GM12865 (cell line): ENCODE measurements around the gene TMEM240.
"Not testable (repeated sequence)": the region's sequence is repeated elsewhere in the genome, so short reads cannot be mapped to it uniquely, and the experiment has no call there.

Experiments used
- DNase-seq: peaks from one replicate; pipeline ENCODE4 v3.0.0; 2010; ENCODE audit warnings: low read depth
- H3K4me3 ChIP-seq: 2 replicates; pipeline ENCODE4 v1.5.1; 2011; ENCODE audit warnings: mild to moderate bottlenecking, low read depth, low read length, control low read depth
- TF ChIP-seq, protein P1 (sequence below): IDR thresholded peaks from 2 replicates; pipeline ENCODE4 v1.5.1; 2011; ENCODE audit warnings: low read length, control low read depth, low read depth, inconsistent platforms; ENCODE audit not compliant: insufficient read depth; ENCODE audit errors: missing control alignments

The TMEM240 gene

GRCh38 chr1:1491601-1492000 is 48.8 kb downstream of the TMEM240 start:
- DNase-seq = no peak
- H3K4me3 ChIP-seq = no peak overlapping the region
- TF ChIP-seq, protein P1, sequence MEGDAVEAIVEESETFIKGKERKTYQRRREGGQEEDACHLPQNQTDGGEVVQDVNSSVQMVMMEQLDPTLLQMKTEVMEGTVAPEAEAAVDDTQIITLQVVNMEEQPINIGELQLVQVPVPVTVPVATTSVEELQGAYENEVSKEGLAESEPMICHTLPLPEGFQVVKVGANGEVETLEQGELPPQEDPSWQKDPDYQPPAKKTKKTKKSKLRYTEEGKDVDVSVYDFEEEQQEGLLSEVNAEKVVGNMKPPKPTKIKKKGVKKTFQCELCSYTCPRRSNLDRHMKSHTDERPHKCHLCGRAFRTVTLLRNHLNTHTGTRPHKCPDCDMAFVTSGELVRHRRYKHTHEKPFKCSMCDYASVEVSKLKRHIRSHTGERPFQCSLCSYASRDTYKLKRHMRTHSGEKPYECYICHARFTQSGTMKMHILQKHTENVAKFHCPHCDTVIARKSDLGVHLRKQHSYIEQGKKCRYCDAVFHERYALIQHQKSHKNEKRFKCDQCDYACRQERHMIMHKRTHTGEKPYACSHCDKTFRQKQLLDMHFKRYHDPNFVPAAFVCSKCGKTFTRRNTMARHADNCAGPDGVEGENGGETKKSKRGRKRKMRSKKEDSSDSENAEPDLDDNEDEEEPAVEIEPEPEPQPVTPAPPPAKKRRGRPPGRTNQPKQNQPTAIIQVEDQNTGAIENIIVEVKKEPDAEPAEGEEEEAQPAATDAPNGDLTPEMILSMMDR = no peak

DNA sequence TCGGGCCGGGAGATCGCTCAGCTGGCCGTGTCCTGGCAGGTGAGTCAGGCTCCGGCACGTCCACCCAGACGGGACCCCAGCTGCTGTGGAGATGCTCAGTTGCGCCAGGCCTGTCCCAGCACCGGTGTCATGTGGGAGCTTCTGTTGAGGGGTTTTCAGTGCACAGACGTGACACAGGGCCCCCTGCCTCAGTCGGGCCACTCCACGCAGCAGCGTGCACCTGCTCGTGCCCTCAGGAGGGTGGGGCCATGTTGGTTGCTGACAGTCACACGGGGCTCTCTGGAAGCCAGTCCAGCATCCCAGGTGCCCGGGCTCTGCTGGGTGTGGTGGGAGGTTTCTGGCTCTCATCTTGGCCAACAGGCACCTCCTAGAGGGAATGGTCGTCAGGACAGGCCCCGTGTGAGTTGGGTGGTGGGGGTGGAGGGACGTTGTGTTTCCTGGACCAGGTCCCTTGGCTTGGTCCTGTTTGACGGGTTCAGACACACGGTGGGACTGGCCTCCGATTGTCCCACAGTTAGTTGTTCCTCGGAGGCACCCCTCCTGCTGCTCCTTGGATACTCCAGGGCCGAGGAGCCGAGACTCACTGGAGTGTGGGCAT is 49.7 kb downstream of the TMEM240 start:
- DNase-seq = no peak
- TF ChIP-seq, protein P1 = no peak
- no peak overlapping the region for H3K4me3 ChIP-seq

DNA sequence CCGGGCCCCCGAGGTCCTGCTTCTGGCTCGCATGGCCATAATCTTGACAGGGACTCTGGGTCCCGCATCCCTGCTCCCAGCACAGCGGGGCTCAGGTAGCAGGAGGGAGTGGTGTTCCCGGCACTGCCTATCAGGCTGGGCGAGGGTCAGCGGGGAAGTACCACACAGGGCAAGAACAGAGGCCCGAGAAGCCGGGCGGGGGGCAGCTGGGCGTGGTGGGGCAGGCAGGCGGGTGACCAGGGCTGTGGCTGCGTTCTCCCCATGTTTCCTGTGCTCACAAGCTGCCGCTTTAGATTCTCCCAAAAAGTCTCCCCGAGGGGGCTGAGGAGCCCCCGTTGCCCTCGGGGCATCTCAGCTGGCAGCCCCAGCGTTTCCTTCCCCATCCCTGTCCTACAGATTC is 50.6 kb downstream of the TMEM240 start:
- no peak for DNase-seq
- no peak overlapping the region for H3K4me3 ChIP-seq
- TF ChIP-seq, protein P1 = no peak

- DNase-seq = no peak
These were observed 51.2 kb downstream of the TMEM240 start for GRCh38 chr1:1489231-1489630.

GRCh38 chr1:1487701-1488100 is 52.7 kb downstream of the TMEM240 start:
- TF ChIP-seq, protein P1 = no peak
- H3K4me3 ChIP-seq = no peak overlapping the region
- no peak for DNase-seq

More at GRCh38 chr1:1489231-1489630, 51.2 kb downstream of the TMEM240 start:
- TF ChIP-seq, protein P1 = no peak
- H3K4me3 ChIP-seq = no peak overlapping the region

GRCh38 chr1:1485755-1486317 is 54.6 kb downstream of the TMEM240 start:
- not testable (repeated sequence) for H3K4me3 ChIP-seq, DNase-seq

DNA sequence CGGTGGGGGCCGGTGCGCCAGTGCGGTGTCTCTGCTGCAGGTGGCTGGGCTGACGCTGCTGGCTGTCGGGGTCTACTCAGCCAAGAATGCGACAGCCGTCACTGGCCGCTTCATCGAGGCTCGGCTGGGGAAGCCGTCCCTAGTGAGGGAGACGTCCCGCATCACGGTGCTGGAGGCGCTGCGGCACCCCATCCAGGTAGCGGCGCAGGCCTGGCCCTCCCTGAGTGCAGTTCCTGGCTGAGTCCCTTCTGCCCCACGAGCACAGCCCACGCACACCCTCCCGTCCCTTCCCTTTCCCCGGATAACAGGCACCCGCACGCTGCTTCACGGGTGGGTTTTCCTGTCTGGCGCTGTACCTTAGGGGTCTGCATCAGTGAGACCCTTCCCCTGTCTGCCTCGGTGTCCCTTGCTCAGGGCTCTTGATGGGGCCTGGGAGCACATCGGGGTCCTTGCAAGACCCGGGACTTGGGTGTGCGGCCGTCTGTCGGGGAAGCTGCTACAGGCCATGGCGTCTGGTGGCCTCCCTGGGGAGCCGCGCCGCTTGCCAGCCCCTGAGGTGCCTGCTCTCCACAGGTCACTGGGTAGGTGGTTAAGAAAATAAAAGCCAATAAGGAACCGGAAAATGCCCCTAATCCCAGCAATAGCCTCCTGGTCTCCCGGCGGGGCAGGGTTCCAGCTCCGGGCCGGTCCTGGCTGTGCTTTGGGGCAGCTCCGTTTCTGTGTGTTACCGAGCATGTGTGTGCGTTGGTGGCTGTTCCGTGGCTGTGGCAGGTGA is 55.3 kb downstream of the TMEM240 start:
- not testable (repeated sequence) for H3K4me3 ChIP-seq, DNase-seq
